Stimulated activated CD8-positive, alpha-beta memory T cell treated with anti-CD3 and anti-CD28 coated beads, Interleukin-12 subunit alpha, Interleukin-12 subunit beta, amount 100 ng/mL, for 24 hours (primary cell): ENCODE measurements around the gene TXNDC2.

Experiments used
- DNase-seq: peaks from one replicate; pipeline ENCODE4 v3.0.0-alpha.2; 2020; ENCODE audit errors: extremely low read depth

Gene TXNDC2

DNA sequence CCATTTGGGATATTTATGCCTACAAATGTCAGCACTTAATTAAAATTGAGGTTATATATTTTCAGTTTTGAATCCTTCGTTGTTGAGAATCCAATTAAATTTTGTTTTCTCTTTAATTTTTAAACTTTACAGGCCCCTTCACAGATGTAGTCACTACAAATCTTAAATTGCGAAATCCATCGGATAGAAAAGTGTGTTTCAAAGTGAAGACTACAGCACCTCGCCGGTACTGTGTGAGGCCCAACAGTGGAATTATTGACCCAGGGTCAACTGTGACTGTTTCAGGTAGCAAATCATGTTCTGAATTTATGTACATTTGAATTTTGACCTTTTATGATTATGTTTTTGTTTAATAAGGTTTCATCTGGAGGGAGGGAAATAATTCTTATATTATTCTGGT is 45.9 kb downstream of the TXNDC2 start:
- no peak for DNase-seq

- no peak for DNase-seq
Measured at GRCh38 chr18:9933865-9934264, 48.1 kb downstream of the TXNDC2 start.

DNA sequence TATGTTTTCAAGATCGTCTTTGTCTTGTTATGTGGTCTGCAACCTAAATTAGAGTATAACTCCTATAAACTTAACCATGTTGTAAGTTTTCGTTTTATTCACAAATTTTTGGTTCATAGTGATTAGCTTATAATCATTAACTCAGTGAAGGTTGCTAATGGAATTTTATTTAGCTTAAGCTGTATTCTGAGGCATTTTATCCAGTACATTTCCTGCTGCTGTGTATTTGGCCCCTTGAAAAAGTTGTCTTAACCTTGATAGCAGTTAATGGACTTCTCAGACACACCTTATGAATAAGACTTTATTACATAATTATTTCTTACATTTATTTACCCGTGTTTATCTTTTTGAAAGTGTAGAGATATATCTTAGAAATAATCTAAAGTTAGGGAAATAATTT is 48.5 kb downstream of the TXNDC2 start:
- no peak for DNase-seq
